HG03159 (cell line): ENCODE data around the gene EXOC6.

ENCODE experiments used
- ATAC-seq: cut with Tn5 transposase; IDR thresholded peaks from one replicate; pipeline ENCODE4 v1.9.1; 2021; ENCODE audit warnings: mild to moderate bottlenecking, moderate library complexity; ENCODE audit not compliant: unreplicated experiment

The EXOC6 gene

GRCh38 chr10:93062514-93063143, 214.3 kb downstream of the EXOC6 start:
- no peak for ATAC-seq

GRCh38 chr10:93063144-93063976, 215.0 kb downstream of the EXOC6 start:
- no peak for ATAC-seq

GRCh38 chr10:93063977-93064660, 215.8 kb downstream of the EXOC6 start:
- ATAC-seq, result no peak

- no peak for ATAC-seq
These were observed 216.7 kb downstream of the EXOC6 start for GRCh38 chr10:93064874-93065660.

GRCh38 chr10:93065675-93066543, 217.6 kb downstream of the EXOC6 start:
- ATAC-seq, result no peak

GRCh38 chr10:93066544-93066913, 218.2 kb downstream of the EXOC6 start:
- ATAC-seq, result no peak

GRCh38 chr10:93067443-93068365, 219.4 kb downstream of the EXOC6 start:
- no peak for ATAC-seq

- ATAC-seq, result no peak
These were observed 220.3 kb downstream of the EXOC6 start for GRCh38 chr10:93068411-93069244.

GRCh38 chr10:93069245-93069561, 220.9 kb downstream of the EXOC6 start:
- no peak for ATAC-seq

- no peak for ATAC-seq
These were observed 222.3 kb downstream of the EXOC6 start for GRCh38 chr10:93070378-93071176.

GRCh38 chr10:93071177-93071472, 222.8 kb downstream of the EXOC6 start:
- ATAC-seq, result no peak

GRCh38 chr10:93071674-93072224, 223.4 kb downstream of the EXOC6 start:
- ATAC-seq, result no peak

- ATAC-seq, result no peak
These were observed 223.9 kb downstream of the EXOC6 start for GRCh38 chr10:93072225-93072712.

GRCh38 chr10:93072713-93073538, 224.6 kb downstream of the EXOC6 start:
- ATAC-seq, result no peak

GRCh38 chr10:93073539-93074146, 225.3 kb downstream of the EXOC6 start, which contains the start of gene CYP26A1:
Gene CYP26A1, plus strand, starts transcription at chr10:93073893. Its CDS starts 42 bp downstream, at chr10:93073935.
- no peak for ATAC-seq

- no peak for ATAC-seq
These were observed 225.9 kb downstream of the EXOC6 start for GRCh38 chr10:93074147-93074596.
